Choroid plexus epithelial cell (primary cell): ENCODE measurements around the gene NACC2.

Experiments used
- DNase-seq: peaks from one replicate; pipeline ENCODE4 v3.0.0-alpha.2; 2010; ENCODE audit warnings: low read depth
- H3K4me3 ChIP-seq: 2 replicates; pipeline ENCODE4 v1.5.1; 2011; ENCODE audit warnings: low read depth, mild to moderate bottlenecking, control low read depth, low read length, moderate library complexity
- CTCF ChIP-seq: conservative IDR thresholded peaks from 2 replicates; pipeline ENCODE4 v1.5.1; 2011; ENCODE audit warnings: low read depth, mild to moderate bottlenecking, control low read depth, inconsistent platforms, low read length, moderate library complexity

NACC2 gene

DNA sequence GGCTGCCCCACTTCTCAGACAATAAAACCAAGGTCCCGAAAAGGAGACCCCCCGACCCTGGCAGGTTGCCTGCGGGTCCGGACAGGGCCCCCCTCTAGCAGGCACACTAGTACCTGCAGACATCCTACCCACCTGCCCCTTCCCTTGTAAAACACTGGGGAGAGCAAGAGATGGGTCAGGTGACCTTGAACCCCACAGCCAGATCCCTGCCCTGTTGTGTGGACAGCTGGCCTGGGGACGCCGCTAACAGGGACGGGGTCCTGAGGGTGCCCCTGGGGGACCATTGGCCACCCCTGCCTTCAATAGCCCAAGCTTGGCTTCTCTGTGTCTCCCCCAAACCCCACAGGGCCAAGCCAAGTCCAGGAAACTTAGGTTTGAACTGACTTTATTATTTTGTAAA lies 88.9 kb downstream of the NACC2 start:
- DNase-seq = no peak
- TF ChIP-seq CTCF = no peak

DNA sequence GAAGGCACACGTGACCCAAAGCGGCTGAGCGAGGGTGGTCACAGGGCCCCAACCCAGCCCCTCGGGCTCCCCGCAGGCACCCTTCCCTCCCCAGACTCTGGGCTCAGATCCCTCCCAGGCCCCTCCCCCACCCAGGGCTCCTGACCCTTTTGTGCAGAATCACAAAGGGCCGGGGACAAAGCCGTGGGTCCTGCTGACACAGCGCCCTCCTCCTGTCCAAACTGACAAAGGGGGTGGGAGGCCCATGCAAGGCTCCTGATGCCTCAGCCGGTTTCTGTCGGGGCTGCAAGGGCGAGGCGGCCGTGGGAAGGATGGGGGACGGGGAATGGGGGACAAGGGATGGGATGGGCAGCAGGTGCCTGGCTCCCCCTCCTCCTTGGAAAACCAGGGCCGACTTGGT lies 90.4 kb downstream of the NACC2 start:
- no peak for DNase-seq
- H3K4me3 ChIP-seq = no peak overlapping the region
- no peak for TF ChIP-seq CTCF

More for the DNA sequence above, 88.9 kb downstream of the NACC2 start:
- H3K4me3 ChIP-seq = no peak overlapping the region

DNA sequence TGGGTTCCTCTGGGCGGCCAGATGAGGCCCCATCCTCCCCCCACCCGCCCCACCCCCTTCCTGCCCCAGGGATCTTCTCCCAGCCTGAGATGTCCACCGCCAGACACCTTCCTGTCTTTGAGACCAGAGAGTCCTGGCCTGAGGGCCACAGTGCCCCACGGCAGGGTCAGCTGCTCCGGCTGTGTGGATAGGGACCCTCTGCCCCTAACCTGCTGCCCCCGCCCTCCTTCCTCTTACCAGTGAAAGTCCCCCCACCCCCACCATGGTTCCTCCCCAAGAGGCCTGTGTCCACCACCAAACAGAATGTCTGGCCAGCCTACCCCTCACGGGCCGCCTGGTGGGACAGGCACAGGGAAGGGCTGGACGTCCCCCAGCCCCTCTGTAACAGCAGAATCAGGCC lies 90.9 kb downstream of the NACC2 start:
- DNase-seq = no peak
- H3K4me3 ChIP-seq = no peak overlapping the region
- TF ChIP-seq CTCF = no peak

DNA sequence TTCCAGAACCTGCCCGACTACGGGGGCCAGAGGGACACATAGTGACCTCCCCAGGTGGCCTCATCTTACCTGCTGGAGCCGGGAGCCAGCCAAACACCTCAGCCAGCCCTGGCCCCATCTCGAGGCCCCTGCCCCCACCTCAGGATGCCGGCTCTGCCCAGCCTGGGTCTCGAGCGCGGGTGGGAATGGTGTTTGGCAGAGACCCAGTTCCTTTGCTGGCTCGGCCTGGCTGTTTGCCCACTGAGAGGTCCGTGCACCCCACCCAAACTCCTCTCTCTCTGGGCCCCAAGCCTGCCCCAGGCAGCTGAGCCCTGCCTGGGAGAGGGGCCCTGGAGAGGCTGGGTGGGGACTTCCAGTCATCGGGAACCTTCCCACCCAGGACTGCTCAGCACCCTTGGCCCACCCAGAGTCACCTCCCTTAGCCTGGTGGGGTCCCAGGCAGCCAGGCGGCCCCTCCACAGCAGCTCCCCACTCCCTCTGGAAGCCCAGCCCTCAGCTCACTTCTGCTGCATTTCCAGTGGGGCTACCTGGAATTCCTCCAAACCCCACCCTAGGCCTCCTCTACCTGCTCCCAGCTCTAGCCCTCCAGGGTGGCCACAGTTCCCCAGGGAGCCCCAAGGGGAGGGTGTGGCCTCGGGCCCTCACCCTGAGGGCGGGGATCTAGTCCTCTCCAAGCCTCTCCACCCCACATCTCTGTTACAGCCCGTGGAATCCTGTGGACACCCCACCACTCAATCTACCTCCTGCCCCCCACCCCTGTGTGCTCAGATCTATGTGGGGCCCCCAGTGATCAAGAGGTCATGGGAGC lies 91.5 kb downstream of the NACC2 start:
- DNase-seq = no peak
- TF ChIP-seq CTCF = no peak
- H3K4me3 ChIP-seq = no peak overlapping the region

GRCh38 chr9:136002881-136003280 lies 92.2 kb downstream of the NACC2 start:
- no peak for DNase-seq
- TF ChIP-seq CTCF = no peak
- no peak overlapping the region for H3K4me3 ChIP-seq

DNA sequence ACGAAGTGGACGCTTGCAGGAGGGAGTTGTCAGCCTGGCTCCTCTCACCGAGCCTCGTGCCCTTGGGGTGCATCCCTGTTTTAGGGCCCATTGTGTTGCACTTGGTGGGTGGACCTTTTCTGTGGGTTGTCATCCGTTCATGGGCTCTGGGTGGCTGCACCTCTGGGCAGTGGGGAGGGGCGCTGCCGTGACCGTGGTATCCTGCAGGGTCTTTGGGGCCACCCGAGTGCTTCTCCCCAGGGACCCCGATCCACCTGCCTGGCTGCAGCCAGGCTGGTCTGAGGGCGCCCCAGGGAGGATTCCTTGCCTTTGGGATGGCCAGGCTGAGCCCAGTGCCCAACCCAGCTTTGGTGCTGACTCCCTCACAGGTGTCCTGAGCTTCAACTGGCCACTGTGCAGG lies 92.9 kb downstream of the NACC2 start:
- no peak for TF ChIP-seq CTCF
- H3K4me3 ChIP-seq = no peak overlapping the region
- DNase-seq = no peak

DNA sequence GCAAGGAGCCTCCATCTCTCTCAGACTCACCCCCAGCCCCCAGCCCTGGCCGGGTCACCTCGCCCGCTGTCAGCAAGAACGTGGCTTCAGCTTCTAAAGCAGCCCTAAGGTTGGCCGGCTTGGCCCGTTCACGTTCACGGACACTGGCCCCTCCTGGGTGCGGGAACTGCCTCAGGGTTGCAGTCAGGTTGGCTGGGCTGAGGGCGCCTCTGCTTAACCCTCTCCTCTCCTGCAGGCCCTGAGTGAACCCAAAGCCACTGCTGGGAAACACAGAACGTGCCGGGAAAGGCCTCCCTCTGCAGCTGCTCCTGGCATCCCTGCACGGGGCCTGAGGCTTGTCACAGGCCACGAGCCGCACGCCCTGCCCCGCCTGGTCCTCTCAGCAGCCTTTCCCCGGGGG lies 93.9 kb downstream of the NACC2 start:
- no peak for TF ChIP-seq CTCF
- no peak for DNase-seq
- H3K4me3 ChIP-seq = no peak overlapping the region
